ENCODE measurements around the gene FLACC1.

DNA sequence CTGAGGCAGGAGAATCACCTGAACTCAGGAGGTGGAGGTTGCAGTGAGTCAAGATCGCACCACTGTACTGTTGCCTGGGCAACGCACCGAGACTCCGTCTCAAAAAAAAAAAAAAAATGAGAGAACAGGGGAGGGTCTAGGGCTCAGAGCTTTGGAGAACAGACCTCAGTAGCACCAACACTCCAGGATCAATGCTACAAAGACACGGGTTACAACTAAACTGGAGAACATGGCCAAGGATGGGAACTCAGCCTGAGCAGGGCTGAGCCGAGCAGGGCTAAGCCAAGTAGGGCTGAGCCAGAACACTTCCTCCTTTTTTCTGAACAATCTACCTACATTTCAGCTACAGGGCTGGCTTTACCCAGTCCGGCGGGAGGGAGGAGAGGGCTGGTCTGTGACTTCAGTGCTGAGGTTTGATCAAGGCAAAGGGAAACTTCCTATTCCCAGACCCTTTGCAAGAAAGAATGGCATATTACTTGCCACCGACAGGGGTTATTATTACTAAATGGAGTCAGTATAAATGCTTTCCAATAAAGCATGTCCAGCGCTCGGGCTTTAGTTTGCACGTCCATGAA lies 99.7 kb downstream of the FLACC1 start:
- TF ChIP-seq CTCF (conservative IDR thresholded peaks at IDR 0.05) (0 out of 2 replicates have a peak, but pooled peaks have one; percentile 21), EZH2 (IDR thresholded peaks at IDR 0.05; ENCODE audit: low read depth) (no peak)
